Rectal smooth muscle tissue (tissue), 1 donor: ENCODE results near the gene BAIAP2L1.

Source experiments
- H3K27ac ChIP-seq: one replicate; pipeline ENCODE4 v1.7.0; 2013; ENCODE audit warnings: low read depth, low read length, inconsistent platforms
- H3K27me3 ChIP-seq: one replicate; pipeline ENCODE4 v1.7.0; 2013; ENCODE audit warnings: low read length; ENCODE audit not compliant: control insufficient read depth, insufficient read depth
- H3K36me3 ChIP-seq: one replicate; pipeline ENCODE4 v1.7.0; 2013; ENCODE audit warnings: low read length; ENCODE audit not compliant: control insufficient read depth, insufficient read depth
- H3K4me1 ChIP-seq: one replicate; pipeline ENCODE4 v1.7.0; 2013; ENCODE audit warnings: low read length; ENCODE audit not compliant: control insufficient read depth, insufficient read depth
- H3K4me3 ChIP-seq: one replicate; pipeline ENCODE4 v1.7.0; 2013; ENCODE audit warnings: low read length
- H3K9ac ChIP-seq: one replicate; pipeline ENCODE4 v1.7.0; 2013; ENCODE audit warnings: low read length

The BAIAP2L1 gene

DNA sequence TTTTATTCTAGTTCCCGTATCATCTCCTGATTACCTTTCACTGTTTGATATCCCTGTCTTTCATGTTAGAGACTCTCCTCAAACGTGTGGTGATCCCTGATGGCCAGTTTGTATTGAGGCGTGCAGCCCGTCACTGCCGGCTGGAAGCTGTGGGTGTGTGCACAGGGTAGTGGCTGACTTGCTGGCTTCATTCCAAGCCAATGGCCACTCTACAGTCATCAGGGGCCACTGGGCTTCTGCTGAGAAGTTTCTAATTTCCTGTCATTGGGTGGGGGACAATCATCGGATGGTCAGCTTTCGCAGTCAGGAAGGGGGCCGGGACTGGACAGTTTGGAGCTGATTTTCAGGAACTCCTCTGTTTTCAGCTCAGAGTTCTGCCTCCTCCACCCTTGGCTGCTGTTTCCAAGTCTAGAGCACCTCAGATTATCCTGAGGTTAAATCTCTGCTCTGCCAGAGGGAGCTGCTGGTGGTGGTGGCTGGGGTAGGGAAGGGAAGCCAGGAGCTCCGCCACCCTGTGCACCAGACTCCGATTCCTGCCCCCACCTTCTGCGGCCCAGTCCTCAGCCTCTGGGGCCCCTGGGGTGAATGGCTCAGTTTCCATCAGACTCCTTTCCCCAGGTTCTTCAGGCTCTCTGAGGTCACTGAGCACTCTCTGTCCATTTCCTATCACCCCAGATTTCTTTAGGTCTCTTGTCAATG lies 34.9 kb downstream of the BAIAP2L1 start:
- no peaks in the 10 kb centered on the region for H3K36me3 ChIP-seq
- no peaks in the 10 kb centered on the region for H3K27me3 ChIP-seq
- H3K4me3 ChIP-seq = no peak overlapping the region
- no peaks in the 10 kb centered on the region for H3K4me1 ChIP-seq
- H3K9ac ChIP-seq = no peak overlapping the region
- H3K27ac ChIP-seq = no peak overlapping the region

DNA sequence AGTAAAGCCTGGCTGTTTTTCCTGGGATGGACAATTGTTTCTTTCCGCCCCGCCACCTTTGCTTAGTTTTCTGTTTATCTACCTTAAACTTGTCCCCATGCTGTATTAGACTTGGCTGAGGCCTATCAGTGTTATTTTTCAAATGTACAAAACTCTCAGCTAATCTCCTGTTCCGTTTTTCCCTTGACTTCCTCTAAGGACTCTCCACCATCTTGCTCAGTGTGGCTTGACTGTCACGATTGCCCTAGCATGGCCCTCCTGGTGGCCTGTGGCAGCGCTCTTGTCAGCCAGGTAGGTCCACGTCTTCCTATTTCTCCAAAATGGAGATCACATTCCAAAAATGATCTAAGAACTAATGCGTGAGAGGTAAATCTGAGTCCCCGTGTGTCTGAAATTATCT lies 36.7 kb downstream of the BAIAP2L1 start:
- Histone ChIP-seq H3K36me3 (no peaks in the 10 kb centered on the region), H3K9ac (no peak overlapping the region), H3K27ac (no peak overlapping the region), H3K4me1 (no peaks in the 10 kb centered on the region), H3K4me3 (no peak overlapping the region), H3K27me3 (no peaks in the 10 kb centered on the region)

DNA sequence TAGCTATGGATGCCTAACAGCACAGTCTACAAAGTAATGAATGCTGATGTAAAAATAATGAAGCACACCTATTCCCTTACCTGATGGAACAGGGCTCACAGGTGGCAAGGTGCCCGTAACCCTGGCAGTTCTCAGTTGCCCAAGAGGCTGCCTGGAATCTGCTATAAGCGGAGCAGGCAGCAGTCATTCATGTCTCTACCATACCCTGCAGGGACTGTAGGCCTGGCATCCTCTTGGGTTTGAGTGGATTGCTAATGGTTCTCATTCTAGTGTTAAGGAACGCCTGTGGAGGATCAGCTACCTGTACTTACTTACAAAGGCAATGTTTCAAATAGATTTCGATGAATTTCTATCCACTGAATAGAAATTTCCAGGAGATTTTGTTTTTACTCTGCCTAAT lies 38.4 kb downstream of the BAIAP2L1 start:
- Histone ChIP-seq H3K4me1 (no peaks in the 10 kb centered on the region), H3K27me3 (no peaks in the 10 kb centered on the region), H3K27ac (no peak overlapping the region), H3K4me3 (no peak overlapping the region), H3K9ac (no peak overlapping the region), H3K36me3 (no peaks in the 10 kb centered on the region)

DNA sequence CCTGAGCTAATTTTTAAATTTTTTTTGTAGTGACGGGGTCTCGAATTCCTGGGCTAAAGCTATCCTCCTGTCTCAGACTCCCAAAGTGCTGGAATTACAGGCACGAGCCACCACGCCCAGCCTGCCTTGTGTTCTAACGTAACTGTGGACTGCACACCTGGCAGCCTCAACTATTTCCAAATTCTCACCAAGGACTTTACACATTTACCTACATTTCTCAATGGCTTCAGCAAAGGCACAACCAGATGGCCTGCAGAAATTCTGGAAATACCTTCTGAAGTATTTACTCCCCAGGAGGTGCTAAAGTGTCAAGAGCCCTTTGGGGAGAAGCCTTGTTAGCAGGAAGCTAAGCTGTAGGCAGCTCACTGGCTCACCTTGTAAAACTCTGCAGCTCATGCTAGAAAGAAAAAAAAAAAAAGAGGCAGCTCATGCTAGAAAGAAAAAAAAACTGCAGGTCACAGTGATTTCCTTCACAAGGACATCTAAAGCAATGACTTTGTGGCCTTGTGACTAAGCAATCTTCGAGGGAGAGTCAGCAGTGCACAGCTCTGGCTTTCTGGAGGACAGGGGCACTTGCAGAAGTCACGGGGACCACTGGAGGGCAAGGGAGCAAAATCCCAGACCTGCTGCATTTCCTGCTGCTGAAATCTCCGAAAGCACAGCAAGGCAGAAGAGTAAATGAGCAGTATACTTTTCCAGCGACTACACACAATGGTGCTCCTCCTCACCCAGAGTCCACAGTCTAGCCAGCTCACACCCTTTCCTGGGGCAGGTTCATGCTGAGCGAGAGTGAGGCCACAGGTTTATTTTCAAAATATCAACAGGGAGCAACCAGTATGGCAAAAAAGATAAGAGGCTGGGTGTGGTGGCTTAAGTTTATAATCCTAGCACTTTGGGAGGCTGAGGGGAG lies 40.4 kb downstream of the BAIAP2L1 start:
- H3K27me3 ChIP-seq = no peaks in the 10 kb centered on the region
- H3K4me3 ChIP-seq = no peak overlapping the region
- H3K9ac ChIP-seq = no peak overlapping the region
- no peak overlapping the region for H3K27ac ChIP-seq
- H3K36me3 ChIP-seq = no peaks in the 10 kb centered on the region
- H3K4me1 ChIP-seq = no peaks in the 10 kb centered on the region

DNA sequence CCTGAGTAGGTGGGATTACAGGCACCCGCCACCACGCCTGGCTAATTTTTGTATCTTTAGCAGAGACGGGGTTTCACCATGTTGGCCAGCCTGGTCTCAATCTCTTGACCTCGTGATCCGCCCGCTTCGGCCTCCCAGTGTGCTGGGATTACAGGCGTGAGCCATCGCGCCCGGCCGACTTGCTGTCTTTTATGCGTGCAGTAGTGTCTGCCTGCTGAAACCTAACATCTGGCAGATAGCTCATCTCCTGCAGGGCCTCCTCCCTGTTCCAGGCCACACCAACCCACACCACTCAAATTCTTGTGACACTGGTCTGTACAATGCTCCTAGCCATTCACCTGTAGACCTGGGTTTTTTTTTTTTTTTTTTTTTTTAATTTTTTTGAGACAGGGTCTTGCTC lies 41.5 kb downstream of the BAIAP2L1 start:
- H3K9ac ChIP-seq = no peak overlapping the region
- no peaks in the 10 kb centered on the region for H3K4me1 ChIP-seq
- H3K4me3 ChIP-seq = no peak overlapping the region
- H3K27me3 ChIP-seq = no peaks in the 10 kb centered on the region
- H3K36me3 ChIP-seq = no peaks in the 10 kb centered on the region
- no peak overlapping the region for H3K27ac ChIP-seq

DNA sequence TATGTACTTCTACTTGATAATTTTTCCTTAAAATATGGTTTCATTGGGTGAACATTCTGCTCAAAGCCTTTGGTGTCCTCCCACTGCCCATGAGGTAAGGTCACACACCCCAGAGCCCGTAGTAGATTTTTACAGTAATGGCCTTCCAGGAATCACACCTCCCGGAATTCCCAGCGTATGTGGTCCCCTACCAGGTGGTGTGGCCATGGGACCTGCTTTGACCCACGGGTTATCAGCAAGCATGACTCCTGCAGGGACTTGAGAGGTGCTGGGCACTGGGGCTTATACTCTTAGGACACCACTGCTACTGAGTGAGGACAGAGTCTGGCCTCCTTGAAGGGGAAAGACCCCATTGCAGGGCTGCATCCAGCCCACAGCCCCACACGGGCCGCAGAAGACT lies 42.2 kb downstream of the BAIAP2L1 start:
- Histone ChIP-seq H3K36me3 (no peaks in the 10 kb centered on the region), H3K27ac (no peak overlapping the region), H3K27me3 (no peaks in the 10 kb centered on the region), H3K4me1 (no peaks in the 10 kb centered on the region), H3K9ac (no peak overlapping the region), H3K4me3 (no peak overlapping the region)

DNA sequence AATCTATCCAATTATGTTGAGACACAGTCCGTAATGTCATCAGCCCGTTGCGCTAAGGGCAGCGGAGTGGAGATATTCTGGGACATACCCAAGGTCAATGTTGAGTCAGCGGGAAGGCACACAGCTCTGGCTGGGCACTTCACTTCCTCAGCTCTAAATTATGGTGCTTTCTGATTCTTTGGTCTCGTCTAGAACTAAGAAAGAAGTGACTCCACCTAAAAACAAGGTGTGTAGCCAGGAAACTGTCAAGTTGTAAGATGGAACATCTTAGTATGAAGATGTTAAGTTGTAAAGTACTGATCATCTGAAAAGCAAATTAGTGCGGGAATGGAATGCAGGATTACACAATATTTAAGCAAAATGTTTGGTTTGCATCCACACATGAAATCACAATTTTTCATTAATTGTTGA lies 43.1 kb downstream of the BAIAP2L1 start:
- Histone ChIP-seq H3K27ac (no peak overlapping the region), H3K4me3 (no peak overlapping the region), H3K36me3 (no peaks in the 10 kb centered on the region), H3K9ac (no peak overlapping the region), H3K27me3 (no peaks in the 10 kb centered on the region), H3K4me1 (no peaks in the 10 kb centered on the region)

DNA sequence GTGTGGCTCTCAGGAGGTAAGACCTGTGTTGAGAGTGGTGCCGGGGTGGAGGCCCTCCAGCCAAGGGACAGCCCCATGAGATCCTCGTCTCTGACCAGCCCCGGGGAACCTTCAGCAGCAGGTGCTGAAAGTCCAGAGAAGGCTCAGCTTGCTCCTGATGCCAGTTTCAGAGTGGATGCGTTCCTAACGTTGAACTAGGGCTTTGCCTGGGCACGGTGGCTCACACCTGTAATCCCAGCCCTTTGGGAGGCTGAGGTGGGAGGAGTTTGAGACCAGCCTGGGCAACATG lies 45.7 kb downstream of the BAIAP2L1 start:
- no peak overlapping the region for H3K4me3 ChIP-seq
- no peaks in the 10 kb centered on the region for H3K27me3 ChIP-seq
- no peaks in the 10 kb centered on the region for H3K4me1 ChIP-seq
- H3K27ac ChIP-seq = no peak overlapping the region
- no peaks in the 10 kb centered on the region for H3K36me3 ChIP-seq
- H3K9ac ChIP-seq = no peak overlapping the region

DNA sequence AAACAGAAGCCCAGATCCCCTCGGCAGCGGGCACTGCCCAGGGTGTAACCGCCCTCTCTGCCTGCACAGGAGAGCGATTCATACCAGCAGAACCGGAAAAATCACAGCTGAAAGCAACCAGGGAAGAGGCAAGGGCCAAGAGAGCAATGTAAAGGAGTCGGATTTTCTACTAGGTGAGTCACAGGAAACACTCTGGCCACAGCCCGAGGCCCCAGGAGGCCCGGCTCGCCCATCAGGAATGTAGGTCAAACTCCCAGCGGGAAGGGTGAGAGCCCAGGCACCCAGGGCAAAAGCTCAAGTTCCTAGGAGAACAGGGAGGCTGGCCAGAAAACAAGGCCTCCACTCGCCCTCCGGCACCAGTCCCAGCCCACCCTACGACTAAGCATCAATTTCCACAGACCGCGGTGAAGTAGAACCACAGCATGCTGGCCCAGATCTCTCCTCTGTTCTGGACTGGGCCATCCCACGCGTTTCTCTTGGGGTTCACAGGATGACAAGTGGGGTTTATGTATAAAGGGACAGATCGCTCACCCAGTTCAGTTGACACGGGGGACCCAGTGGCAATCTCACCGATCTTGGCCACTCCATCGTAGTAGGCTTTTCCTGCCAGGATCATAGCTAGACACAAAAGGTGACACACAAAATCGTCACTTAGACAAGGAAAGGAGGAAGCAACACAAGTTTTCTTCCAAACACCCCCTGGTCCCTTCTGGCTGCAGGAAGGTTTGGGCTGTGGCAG lies 46.2 kb downstream of the BAIAP2L1 start:
- H3K27me3 ChIP-seq = no peaks in the 10 kb centered on the region
- no peaks in the 10 kb centered on the region for H3K36me3 ChIP-seq
- no peak overlapping the region for H3K27ac ChIP-seq
- no peak overlapping the region for H3K9ac ChIP-seq
- H3K4me3 ChIP-seq = no peak overlapping the region
- no peaks in the 10 kb centered on the region for H3K4me1 ChIP-seq

DNA sequence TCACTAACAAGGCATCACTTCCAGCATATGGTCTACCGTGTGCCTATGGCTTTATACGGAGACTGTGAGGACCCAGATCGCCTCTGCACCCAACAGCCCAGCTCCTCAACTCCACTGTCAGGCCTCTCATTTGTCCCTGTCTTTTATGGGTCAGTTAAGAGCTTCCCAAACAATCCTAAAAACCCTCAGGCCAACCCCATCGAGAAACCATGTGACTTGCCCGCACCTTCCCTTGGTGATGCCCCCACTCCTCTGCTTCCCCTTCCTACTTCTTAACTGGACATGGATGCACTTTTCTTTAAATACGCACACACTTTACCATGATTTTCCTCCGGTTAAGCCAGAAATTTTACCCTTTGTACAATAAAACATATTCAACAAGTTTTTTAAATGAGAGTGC lies 46.8 kb downstream of the BAIAP2L1 start:
- no peak overlapping the region for H3K27ac ChIP-seq
- no peaks in the 10 kb centered on the region for H3K27me3 ChIP-seq
- H3K9ac ChIP-seq = no peak overlapping the region
- H3K36me3 ChIP-seq = no peaks in the 10 kb centered on the region
- H3K4me1 ChIP-seq = no peaks in the 10 kb centered on the region
- no peak overlapping the region for H3K4me3 ChIP-seq

DNA sequence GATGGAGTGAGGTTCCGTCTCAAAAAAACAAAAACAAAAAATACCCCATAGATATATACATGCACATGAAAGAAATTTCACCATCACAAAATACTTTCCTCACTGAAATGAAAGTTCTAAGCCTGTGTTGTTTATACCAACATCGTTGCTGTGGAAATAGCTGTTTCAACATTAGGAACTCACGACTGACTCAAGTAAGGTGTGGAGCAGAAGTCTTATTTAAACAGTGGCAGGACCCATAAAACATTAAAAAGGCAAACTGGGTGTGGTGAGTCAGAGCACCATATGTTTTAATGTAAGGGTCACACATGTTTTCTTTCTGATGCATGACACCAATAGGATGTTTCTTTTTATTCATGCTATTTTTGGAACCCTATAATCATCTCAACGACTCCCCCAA lies 48.3 kb downstream of the BAIAP2L1 start:
- no peak overlapping the region for H3K9ac ChIP-seq

DNA sequence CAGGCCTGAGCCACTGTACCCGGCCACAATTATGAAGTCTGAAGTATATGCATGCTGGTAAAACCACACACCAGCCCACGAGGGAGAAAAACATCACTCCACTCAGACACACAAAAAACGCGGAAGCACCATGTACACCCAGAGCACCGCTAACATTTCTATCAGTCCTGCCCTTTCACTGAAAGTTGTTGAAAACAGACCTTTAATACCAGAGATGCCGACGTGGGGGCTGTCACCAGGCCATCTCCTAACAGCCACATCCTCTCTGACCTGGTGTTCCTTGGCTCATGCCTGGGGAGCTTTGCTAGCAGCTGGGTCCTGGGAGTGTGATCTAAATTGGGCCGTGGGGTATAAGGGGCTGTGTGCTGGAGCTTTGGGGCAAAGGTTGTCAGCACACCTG lies 49.8 kb downstream of the BAIAP2L1 start:
- H3K4me3 ChIP-seq = no peak overlapping the region
- no peaks in the 10 kb centered on the region for H3K36me3 ChIP-seq
- no peaks in the 10 kb centered on the region for H3K27me3 ChIP-seq
- H3K27ac ChIP-seq = no peak overlapping the region
- H3K9ac ChIP-seq = no peak overlapping the region
- H3K4me1 ChIP-seq = no peaks in the 10 kb centered on the region

More for the DNA sequence above, 48.3 kb downstream of the BAIAP2L1 start:
- Histone ChIP-seq H3K27ac (no peak overlapping the region), H3K36me3 (no peaks in the 10 kb centered on the region), H3K27me3 (no peaks in the 10 kb centered on the region), H3K4me1 (no peaks in the 10 kb centered on the region), H3K4me3 (no peak overlapping the region)
